GM18499 (cell line): Measurements from ENCODE around the gene KIF6.

ENCODE experiments used
- ATAC-seq: cut with Tn5 transposase; IDR thresholded peaks from one replicate; pipeline ENCODE4 v1.9.1; 2021; ENCODE audit warnings: moderate number of reproducible peaks; ENCODE audit not compliant: insufficient read depth, unreplicated experiment

Gene KIF6

DNA sequence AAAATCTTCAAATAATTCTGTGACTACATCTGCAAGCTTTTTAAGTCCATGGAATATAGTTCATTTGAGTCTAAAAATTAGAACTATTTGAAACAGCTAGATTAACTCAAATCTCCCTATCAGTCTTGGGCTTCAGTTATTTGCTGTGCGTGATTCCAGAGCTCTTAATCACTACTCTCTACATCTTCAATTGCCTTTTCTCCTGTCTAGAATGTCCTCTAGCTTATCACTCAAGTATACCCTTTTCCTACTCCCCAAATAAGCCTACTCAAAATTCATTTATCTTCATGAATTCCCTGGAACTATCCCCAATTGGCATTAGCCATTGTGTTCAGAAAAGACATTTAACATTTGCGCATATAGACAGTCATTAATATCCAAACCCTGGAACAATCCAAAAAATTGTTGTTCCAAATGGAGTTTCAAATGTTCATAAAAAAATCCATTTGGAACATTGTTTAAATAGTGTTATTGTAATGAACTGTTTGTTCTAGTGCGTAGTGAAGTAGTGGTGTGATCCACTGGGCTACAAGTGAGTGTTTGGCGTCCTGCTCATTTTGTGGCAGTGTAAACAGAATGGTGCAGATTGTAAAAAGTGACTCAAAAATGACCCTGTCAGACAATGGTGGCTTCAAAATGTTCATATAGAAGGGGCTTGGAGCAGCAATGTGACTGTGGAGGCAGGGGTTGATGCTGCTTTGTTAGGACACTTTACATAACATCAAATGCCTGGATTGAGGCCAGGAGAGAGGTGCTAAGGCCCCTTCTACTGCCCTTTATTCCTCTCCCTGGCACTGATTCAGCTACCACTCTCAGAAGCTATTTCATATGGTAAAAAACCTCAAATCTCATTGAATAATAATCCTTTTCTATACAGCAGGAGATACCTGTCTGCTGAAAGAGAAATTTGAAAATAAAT lies 122.3 kb downstream of the KIF6 start:
- ATAC-seq, result no peak

DNA sequence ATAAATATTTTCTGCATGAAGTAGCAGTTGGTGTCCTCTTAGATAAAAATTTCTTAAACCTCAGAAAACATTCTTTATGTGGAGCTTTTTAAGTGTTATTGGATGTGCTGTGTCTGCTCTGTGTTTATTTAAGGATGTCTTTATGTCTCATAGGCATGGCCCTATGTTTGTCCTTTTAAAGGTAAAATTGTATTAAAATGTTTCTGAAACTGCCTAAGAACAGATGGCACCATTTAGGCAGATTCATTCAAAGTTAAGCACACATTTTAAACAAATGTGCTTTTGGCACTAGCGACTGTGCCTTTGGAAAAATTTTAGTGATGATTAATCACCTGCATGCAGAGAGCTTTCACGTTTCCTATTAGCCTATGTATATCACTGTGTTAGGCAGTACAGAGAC lies 125.2 kb downstream of the KIF6 start:
- ATAC-seq, result no peak

DNA sequence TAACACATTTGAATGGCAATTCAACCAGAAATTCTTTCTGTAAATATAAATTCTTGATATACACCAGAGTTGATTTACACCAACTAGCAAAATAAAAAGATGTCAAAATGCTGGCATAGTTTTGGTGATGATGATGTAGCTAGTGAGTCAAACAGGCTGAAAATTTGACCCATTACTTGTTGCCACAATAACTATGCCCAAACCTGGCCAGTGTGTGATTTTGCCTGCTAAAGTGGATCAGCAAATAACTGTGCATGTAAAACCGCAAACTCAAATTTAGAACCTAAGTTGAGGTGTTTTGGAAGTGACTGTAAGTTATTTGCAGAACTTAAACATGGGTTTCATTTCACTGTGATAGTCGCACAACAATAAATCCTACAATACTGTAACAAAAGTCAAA lies 125.9 kb downstream of the KIF6 start:
- no peak for ATAC-seq

DNA sequence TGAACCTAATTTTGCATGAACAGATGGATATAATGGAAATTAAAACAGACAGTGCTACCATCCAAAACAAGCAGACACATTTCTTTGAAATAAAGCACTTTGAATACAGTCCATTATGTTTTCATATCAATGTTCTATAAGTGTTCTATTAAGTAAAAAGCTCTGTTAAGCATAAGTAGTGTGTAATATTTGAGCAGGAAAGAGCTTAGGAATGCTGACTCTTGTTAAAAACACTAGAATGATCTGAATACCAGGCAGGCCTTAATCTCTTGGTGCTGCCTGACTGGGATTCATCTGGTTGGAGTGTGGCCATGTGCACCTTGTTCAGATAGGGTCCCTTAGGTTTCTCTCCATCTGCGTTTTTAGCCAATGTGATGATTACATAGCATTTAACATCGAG lies 130.9 kb downstream of the KIF6 start:
- ATAC-seq, result no peak

DNA sequence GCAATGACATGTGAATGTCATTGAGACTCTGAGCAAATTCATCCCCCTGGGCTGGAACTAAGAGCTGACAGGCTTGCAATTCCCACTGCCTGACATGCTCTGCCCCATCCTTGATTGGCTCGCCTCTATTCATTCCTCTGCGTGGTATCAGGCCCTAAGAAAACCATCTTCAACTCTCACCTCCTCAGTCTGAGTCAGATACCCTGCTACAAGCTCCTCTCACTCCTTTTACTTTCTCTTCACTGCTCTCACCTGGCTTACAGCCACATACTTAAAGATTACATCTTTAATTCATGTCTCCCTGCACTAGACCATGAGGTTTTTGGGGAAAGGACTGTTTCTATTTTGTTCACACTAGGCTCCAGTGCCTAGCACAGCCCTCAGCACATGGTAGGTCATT lies 131.6 kb downstream of the KIF6 start:
- no peak for ATAC-seq

DNA sequence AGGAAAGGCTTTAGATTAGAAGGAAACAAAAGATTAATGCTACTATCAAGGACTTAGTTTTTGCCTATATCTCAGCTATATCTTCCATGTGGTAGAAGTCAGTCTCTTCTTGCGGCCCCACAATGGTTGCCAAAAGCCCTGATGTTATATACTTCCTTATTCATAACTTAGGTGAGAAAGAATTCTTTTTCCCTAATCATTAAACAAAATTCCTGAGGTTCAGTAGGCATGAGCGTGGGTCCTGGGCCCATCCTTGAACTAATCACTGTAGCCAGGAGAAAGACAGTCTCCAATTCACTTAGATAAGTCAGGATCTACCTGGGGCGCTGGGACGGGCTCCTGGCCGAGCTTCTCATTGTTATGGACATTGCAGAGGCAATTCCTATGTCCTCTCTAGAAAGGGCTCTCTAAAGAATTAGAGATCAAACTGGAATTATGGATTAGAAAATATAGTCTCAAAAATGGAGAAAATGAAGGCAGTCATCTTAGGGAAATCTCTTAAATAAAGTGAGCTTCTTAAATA lies 134.3 kb downstream of the KIF6 start:
- ATAC-seq, result no peak

DNA sequence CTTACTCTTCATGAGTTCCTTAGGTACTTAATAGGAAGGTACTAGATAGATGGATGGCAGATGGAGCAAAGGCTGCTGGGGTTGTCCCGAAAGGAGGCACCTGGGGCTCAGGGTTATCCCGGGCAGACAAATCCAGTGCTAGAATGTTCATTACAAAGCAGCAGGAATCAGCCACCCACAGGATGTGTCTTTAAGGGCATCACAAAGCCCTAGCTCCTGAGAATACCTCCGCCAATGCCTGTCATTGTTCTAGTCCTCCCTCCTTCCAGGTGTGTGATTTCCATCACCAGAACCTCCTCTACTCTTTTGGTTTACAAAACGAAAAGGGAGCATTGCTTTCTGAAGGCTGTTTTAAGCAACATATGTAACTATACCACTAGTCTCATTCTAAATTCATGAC lies 138.1 kb downstream of the KIF6 start:
- ATAC-seq, result no peak

DNA sequence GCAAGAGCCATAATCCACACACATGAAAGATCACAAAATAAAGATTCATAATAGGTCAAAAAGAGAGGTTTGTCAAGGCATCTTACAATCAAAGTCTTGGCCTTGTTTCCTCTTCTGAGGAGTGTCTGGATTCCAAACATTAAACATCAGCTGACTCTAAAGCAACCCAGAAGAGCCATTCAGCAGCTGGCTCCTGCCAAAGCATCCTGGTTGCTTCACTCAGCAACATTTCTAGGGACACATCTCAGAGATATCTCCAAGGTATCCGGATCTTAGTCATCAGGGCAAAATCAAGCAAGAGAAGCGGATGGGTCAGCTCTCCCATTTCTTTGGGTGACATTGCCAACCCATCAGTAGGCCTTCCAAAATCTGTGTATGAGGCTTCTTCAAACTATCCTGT lies 139.6 kb downstream of the KIF6 start:
- no peak for ATAC-seq

DNA sequence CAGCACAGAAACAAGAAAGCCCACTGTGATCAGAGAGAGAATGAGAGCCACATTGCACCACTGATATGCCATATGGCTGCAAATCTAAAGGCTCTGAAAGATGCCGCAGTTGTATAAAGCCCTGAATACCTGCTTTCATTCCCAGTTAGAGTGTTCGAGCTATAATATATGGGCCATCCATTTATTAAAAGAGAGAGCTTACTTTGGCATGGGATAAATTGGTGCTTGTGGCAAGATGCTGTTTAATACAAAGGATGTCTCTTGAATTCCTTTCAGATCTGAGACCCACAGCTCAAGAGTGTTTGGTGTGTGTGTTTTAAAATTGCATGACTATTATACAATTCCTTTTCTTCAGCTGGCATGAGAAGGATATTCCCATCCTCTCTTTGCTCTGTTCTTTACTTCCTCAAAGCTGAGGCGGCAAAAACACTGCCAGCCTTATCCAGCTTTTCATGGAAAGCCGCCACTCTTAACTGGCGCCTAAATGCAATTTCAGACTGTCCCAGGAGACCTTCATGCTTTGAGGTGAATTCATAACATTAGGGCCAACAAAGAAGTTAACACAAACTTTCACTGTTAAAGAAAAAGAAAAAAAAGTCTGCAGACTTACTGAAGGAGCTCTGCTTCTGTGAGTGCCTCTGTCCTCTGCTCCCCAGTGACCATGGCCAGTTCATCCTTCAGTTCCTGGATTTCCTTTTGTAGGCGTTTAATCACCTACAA lies 147.6 kb downstream of the KIF6 start:
- no peak for ATAC-seq

DNA sequence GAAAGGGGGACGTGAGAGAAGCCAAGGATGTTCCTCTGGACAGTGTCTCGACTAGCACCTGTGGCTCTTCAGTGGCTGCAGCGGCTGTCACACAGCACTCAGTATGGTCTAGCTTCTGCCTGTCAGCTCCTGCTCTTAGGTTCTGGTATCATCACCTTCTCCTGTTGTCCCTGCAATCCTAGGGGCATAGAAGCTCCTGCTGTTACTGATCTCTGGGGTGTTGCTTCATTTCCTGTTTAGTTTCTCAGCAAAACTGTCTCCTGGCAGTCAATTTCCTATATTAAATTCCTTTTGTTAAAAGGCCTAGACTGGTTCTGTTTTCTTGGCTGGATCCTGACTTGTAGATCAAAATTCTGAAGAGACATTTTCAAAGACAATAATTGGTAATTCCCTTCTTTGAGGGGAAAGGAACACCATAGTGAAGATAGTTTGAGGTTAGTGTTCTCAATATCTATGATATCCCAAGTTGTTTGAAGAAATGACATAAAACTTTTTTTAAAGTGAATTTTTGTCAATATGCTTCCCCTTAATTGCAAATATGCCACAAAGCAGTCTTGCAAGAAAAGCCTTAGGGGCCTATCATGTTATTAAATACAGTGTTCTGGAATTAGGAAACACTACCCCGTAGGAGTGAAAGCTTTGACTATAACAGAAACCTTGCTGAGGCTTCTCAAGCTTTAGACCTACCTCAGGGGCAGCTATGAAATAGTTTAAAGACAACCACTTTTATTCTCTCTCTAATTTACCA lies 148.5 kb downstream of the KIF6 start:
- no peak for ATAC-seq

DNA sequence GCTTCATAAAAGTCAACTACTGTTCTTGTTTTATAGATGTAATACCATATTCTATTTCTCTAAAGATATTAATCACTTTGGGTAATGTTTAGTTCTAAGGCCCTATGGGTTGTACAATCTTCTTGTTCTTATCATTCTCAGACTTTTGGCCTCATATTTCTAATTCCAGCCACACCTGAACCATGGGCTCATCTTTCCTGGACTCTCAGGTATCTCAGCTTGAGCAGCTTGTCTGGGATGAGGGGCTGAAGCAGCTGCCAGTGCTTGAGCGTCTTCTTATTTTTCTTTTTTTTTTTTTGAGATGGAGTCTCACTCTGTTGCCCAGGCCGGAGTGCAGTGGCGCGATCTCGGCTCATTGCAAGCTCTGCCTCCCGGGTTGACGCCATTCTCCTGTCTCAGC lies 150.2 kb downstream of the KIF6 start:
- ATAC-seq, result no peak

DNA sequence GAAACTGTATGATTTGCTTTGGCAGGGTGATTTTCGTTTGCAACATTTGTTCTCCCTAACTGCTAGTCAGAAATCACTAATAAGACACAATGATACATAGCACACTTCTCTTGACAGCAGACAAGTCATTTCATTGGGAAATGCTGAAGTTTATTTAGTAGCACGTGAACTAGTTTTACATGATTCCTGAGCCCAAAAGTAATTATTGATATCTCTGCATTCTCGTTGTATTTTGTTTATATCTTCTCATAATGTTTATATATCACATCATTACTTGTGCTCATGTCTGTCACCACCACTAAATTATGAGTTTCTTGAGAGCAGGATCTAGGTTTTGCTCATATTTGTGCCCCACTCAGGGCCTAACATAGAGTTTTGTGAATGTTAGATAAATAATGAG lies 151.7 kb downstream of the KIF6 start:
- ATAC-seq, result no peak

DNA sequence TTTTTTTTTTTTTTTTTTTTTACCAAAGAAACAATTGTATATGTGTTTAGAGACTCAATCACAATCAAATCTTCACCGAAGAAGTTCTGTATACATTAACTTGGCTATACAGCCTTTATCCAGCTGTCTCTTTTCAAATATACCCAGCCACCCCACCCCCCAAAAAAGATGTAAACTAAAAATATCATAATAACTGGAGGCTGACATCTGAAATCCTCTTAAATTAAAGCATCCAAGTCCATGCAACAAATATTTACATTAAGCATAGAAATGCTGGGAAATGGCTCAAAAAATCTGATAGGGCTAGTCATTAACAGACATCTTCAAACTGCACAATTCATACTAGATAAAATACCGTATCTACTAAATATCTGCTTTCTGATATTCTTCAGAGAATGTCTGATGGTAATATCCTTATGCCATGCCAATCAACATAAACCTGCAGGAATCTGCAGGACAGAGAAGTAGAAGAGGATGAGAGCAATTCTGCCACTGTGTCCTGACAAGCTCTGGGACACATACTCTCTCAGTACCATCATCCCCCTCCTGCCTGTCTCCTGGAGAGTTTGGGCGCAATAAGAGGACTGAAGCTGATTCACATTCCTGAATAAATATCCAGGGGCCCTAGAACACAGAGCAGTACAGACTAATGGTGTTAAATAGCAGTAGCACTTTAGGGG lies 152.4 kb downstream of the KIF6 start:
- no peak for ATAC-seq

DNA sequence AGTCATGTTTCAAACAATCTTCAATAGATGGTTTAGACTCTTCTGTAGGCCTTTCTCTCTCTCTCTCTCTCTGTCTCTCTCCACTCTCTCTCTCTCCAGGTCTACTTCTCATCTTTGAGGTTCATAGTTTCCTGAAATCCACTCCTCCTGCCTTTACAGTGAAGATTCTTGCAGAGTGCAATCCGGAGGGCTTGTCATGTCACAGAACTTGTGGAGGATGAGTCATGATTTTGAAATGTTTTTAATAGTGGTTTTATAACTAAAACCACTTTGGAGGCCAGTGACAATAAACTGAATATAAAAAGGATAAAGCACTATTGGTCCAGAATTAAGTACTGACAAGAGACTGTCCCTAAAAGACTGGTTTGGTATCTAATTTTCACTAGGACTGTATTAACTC lies 156.3 kb downstream of the KIF6 start:
- ATAC-seq, result no peak

DNA sequence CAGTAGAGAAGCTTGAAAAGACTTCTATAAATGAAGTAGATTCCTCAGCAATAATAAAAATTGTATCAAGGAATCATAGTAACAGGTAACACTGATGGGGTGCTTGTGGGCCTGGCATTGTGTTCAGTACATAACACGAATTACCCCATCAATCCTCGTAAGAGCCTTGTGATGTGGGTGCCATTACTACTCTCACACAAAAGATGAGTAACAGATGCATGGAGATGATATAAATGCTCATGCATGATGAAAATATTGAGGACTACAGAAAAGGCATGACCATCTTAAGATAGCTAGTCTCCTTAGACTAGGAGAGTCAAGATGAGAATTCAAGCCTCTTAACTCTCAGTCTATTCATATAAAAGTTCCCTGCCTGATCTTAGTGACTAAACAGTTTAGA lies 158.1 kb downstream of the KIF6 start:
- no peak for ATAC-seq

DNA sequence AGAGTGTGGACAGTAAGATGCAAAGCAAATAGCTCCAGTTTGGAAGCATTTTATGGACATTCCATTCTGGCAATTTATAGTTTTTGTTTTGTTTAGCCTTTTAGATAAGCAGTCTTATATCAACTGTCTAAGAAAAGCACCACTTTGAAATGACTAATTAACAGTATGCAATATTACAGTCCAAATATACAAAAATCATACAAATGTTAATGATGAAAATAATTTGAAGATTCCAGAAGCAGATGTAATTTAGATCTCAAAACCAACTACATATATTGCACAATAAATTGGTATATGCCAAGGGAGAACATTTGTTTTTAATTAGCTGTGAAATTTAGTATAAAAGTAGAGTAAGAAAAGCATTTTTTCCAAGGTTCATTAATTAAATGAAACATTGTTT lies 158.8 kb downstream of the KIF6 start:
- ATAC-seq, result no peak

DNA sequence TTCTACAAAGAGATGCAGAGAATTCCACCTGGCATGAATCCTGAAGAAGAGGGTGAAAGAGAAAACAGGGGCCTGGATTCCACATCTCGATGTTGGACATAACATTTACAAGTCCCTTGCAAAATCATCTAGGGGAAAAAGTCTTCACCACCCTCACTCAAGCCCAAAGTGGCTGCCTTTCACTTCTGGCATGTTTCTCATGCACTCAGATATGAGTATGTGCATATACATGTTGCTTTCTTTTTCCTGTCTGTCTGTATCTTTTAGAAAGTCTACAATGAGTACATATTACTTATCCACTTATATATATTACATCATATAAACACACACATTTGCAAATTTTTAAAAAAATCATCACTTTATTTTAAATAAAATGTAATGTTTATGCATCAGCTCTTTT lies 159.3 kb downstream of the KIF6 start:
- no peak for ATAC-seq

DNA sequence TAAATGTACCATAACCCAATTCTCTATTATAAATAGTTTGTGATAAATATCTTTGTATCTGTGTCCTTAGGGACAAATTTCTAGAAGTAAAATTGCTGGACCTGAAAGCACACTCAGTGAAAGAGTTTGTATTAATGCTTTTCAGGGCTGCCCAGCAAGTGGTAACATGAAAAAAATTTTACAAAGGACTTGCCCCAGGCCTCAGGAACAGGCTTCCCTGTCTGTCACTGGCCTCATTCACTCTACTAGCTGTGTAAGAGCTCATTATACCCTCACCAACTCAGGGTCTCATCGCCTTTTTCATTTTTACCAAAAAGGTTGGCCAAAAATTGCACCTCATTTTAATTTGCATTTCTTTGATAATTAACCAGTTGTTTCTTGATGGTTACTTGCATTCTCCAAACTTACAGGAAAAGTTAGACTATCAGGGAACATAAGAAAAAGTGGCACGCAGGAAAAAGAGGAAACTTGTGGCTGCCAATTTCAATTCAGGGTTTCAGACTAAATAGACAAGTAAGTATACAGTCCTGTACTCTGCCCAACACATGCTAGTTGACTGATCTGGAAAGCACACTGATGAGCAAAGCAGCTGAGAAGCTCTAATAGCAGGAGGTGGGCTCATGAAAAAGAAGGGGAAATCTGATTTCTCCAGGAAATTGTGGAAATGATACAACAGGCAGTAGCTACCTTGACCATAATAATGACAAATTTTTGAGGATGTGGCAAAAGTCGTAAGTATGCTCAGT lies 161.5 kb downstream of the KIF6 start:
- no peak for ATAC-seq

DNA sequence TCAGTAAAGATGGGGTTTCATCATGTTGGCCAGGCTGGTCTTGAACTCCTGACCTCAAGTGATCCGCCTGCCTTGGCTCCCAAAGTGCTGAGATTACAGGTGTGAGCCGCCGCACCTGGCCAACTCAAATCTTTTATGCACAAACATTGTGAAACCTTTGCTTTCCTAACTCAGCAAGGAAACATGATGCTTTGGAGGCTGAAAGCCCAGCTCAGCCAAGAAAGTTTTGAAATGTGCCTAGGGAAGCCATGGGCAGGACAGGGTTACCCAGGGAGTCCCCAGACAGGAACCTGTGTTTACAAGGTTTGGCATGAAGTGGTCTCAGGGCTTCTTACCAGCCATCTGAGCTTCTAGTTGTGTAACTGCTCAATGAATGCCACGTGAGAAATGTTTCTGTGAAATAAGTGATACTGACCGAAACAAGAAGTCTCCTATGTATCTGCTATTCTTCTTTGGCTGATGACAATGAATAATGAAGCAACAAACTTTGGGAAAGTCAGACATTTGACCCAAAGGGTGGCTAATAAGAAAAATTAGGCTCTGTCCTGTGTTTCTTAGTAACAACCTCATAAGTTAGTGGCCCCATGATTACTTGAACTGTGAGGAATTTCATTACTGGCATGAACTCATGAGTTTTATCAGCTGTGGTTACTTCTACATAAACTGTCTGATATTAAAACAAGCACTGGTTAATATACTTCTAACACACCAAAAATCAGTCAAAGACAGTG lies 163.5 kb downstream of the KIF6 start:
- ATAC-seq, result no peak
